HepG2 (cell line): ENCODE results near the gene CSNK1D. TPM values are rescaled to one million over a fixed set of nuclear protein-coding genes. Genes with fewer than 3 reads are reported as not detected.

Experiments
- ARNT2 ChIP-seq: sonication (generic); formaldehyde crosslinking; IDR thresholded peaks from 2 replicates; pipeline ENCODE4 v1.8.0; 2022; ENCODE audit warnings: mild to moderate bottlenecking, low read depth, missing genetic modification reagents, moderate library complexity
- HDAC2 ChIP-seq: sonication (generic); formaldehyde crosslinking; IDR thresholded peaks from 2 replicates; pipeline ENCODE4 v1.4.0; 2020; ENCODE audit warnings: missing genetic modification reagents
- PBX3 ChIP-seq: sonication (generic); formaldehyde crosslinking; IDR thresholded peaks from 2 replicates; pipeline ENCODE4 v1.8.1; 2023; ENCODE audit warnings: missing genetic modification reagents, inconsistent platforms, borderline replicate concordance
- PRDM4 ChIP-seq: sonication (generic); formaldehyde crosslinking; IDR thresholded peaks from 2 replicates; pipeline ENCODE4 v1.9.0; 2021; ENCODE audit warnings: missing genetic modification reagents, borderline replicate concordance
- RXRA ChIP-seq: sonication (generic); formaldehyde crosslinking; IDR thresholded peaks from 2 replicates; pipeline ENCODE4 v1.5.1; 2020; ENCODE audit warnings: missing genetic modification reagents
- TEF ChIP-seq: sonication (generic); formaldehyde crosslinking; IDR thresholded peaks from 2 replicates; pipeline ENCODE4 v1.5.0; 2020; ENCODE audit warnings: missing genetic modification reagents
- ZBTB7B ChIP-seq: sonication (generic); formaldehyde crosslinking; IDR thresholded peaks from 2 replicates; pipeline ENCODE4 v1.4.0; 2020; ENCODE audit warnings: missing genetic modification reagents
- ZKSCAN8 ChIP-seq: IDR thresholded peaks from 2 replicates; pipeline ENCODE4 v1.6.1; 2016; ENCODE audit warnings: borderline replicate concordance, missing genetic modification reagents, missing compliant biosample characterization
- ZNF512 ChIP-seq: sonication (generic); formaldehyde crosslinking; IDR thresholded peaks from 2 replicates; pipeline ENCODE4 v1.4.0; 2020; ENCODE audit warnings: mild to moderate bottlenecking, missing genetic modification reagents
- ZNF530 ChIP-seq: sonication (generic); formaldehyde crosslinking; IDR thresholded peaks from 2 replicates; pipeline ENCODE4 v1.5.0; 2020; ENCODE audit warnings: low read depth, mild to moderate bottlenecking, missing genetic modification reagents
- ZNF644 ChIP-seq: IDR thresholded peaks from 2 replicates; pipeline ENCODE4 v1.6.1; 2016; ENCODE audit warnings: low read depth
- ZNF775 ChIP-seq: sonication (generic); formaldehyde crosslinking; IDR thresholded peaks from 2 replicates; pipeline ENCODE4 v1.4.0; 2020; ENCODE audit warnings: missing genetic modification reagents, mild to moderate bottlenecking, moderate library complexity, borderline replicate concordance
- ZSCAN29 ChIP-seq: sonication (generic); formaldehyde crosslinking; conservative IDR thresholded peaks from 2 replicates; pipeline ENCODE4 v1.4.0; 2020; ENCODE audit warnings: mild to moderate bottlenecking, missing genetic modification reagents
- polyA plus RNA-seq, 8 experiments: library from polyadenylated mRNA; depleted of rRNA in 3 of 8; stranded (reverse) in 7 of 8; unstranded in 1 of 8; fragments of >200 nt; fragmentation: Illumina TruSeq in 4 of 8; extraction: Trizol in 4 of 8; gene quantifications; 2 replicates each; pipeline versions ENCODE4 v1.2.1 to v1.2.3, GENCODE V29; 2011 to 2016; ENCODE audit warnings: low read depth in 4 of 8, missing spikeins in 1 of 8, mixed read lengths in 1 of 8; ENCODE audit not compliant: insufficient read depth in 1 of 8
- total RNA-seq, 5 experiments: library from RNA; depleted of rRNA; stranded (reverse); fragments of >200 nt; fragmentation: Illumina TruSeq; extraction: Trizol; gene quantifications; 2 replicates each; pipeline ENCODE4 v1.2.3, GENCODE V29; 2016; ENCODE audit warnings: low read depth in 1 of 5
- TF ChIP-seq, protein P1 (sequence below): sonication (generic); formaldehyde crosslinking; IDR thresholded peaks from 2 replicates; pipeline ENCODE4 v1.4.0; 2020; ENCODE audit warnings: low read depth, missing genetic modification reagents

CSNK1D gene
- total and polyA plus RNA-seq, 2 of the 13 experiments (the other 11 are each of a cell fraction or from before 2014, with no cell fraction given) = 31.5 to 128 TPM

DNA sequence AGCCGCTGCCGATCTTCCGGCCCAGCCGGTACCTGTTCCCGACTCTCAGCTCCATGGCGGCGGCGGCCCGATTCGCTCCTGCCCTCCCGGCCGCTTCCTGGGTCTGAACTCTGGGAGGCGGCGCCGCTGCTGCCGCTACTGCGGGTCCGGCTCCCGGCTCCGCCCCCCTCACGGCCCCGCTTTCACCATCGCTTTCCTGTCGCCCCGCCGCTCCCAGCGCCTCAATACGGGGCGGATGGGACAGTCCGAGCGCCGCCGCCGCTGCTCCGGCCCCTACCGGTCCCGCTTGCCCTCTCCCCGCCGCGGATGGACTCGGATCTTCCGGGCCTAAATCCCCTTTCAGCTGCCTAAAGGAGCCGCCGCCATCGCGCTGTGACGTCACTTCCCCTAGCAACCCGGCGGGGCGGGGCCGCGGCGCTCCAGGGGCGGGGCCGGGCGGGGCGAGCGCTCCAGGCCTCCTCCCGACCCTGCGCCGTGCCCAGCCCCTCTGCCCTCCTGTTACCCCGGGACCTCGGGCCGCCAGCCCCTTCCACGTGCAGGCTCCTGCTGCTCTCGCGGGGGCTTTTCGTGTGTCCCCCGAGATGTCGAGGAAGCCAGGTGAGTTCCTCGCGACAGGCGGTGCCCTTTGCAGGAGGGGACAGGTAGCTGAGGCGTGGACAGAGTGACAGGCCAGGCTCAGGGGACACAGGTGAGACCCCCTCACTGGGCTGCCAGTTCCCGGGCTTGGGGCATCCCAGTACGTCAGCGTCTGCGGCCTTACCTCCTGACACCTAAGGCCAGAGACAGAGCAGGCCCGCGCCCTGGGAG is at the start of gene CSNK1D (continued):
- TF ChIP-seq, protein P1, sequence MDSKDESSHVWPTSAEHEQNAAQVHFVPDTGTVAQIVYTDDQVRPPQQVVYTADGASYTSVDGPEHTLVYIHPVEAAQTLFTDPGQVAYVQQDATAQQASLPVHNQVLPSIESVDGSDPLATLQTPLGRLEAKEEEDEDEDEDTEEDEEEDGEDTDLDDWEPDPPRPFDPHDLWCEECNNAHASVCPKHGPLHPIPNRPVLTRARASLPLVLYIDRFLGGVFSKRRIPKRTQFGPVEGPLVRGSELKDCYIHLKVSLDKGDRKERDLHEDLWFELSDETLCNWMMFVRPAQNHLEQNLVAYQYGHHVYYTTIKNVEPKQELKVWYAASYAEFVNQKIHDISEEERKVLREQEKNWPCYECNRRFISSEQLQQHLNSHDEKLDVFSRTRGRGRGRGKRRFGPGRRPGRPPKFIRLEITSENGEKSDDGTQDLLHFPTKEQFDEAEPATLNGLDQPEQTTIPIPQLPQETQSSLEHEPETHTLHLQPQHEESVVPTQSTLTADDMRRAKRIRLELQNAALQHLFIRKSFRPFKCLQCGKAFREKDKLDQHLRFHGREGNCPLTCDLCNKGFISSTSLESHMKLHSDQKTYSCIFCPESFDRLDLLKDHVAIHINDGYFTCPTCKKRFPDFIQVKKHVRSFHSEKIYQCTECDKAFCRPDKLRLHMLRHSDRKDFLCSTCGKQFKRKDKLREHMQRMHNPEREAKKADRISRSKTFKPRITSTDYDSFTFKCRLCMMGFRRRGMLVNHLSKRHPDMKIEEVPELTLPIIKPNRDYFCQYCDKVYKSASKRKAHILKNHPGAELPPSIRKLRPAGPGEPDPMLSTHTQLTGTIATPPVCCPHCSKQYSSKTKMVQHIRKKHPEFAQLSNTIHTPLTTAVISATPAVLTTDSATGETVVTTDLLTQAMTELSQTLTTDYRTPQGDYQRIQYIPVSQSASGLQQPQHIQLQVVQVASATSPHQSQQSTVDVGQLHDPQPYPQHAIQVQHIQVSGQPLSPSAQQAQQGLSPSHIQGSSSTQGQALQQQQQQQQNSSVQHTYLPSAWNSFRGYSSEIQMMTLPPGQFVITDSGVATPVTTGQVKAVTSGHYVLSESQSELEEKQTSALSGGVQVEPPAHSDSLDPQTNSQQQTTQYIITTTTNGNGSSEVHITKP (CRISPR knock-in tag) = 0 out of 2 replicates have a peak, but pooled peaks have one; percentile 24
- TF ChIP-seq PBX3 (CRISPR knock-in tag) (no peak; the same call in 1 of the 2 replicates), ZNF775 (CRISPR knock-in tag) (no peak), ZKSCAN8 (CRISPR knock-in tag) (peak; percentile 25; the same call in 1 of the 2 replicates), ZNF512 (CRISPR knock-in tag) (no peak), PRDM4 (no peak), RXRA (peak; percentile 85), ZBTB7B (peak; percentile 75; the same call in 1 of the 2 replicates), HDAC2 (no peak), TEF (CRISPR knock-in tag) (no peak), ZSCAN29 (CRISPR knock-in tag) (peak; percentile 57; the same call in 1 of the 2 replicates), ZNF644 (CRISPR knock-in tag) (no peak), ZNF530 (CRISPR knock-in tag) (no peak), ARNT2 (CRISPR knock-in tag) (peak; percentile 72; the same call in 1 of the 2 replicates)
